CD14-positive monocyte (primary cell): ENCODE data around the gene TOR1B. TPM values are rescaled to one million over a fixed set of nuclear protein-coding genes. Genes with fewer than 3 reads are reported as not detected.

Source experiments
- DNase-seq, 3 donors: peaks; one replicate each; pipeline ENCODE4 v3.0.0-alpha.2; 2011 to 2022
- H2AFZ ChIP-seq: 2 replicates; pipeline ENCODE4 v1.6.0; 2012; ENCODE audit warnings: mild to moderate bottlenecking, low read depth, low read length, inconsistent platforms; ENCODE audit not compliant: insufficient read depth, poor library complexity, severe bottlenecking
- H3K27ac ChIP-seq, 2 donors: 1 replicate in 1 of 2; 2 replicates in 1 of 2; pipeline ENCODE4 v1.5.1; 2012 to 2013; ENCODE audit warnings: low read length in 2 of 2, control low read depth in 1 of 2, inconsistent platforms in 1 of 2, low read depth in 1 of 2, mild to moderate bottlenecking in 1 of 2
- H3K27me3 ChIP-seq, 2 donors: one replicate each; pipeline versions ENCODE4 v1.6.0 to v1.6.1; 2011 to 2013; ENCODE audit warnings: low read length in 2 of 2; ENCODE audit not compliant: control insufficient read depth in 2 of 2, insufficient read depth in 2 of 2
- H3K36me3 ChIP-seq, 2 donors: replicated peaks in 1 of 2; 1 replicate in 1 of 2; 2 replicates in 1 of 2; pipeline versions ENCODE4 v1.5.1 to v1.6.1; 2012 to 2013; ENCODE audit warnings: low read length in 2 of 2, control low read depth in 1 of 2, inconsistent platforms in 1 of 2, mild to moderate bottlenecking in 1 of 2; ENCODE audit not compliant: insufficient read depth in 2 of 2, control insufficient read depth in 1 of 2
- H3K4me1 ChIP-seq, 2 donors: 1 replicate in 1 of 2; 2 replicates in 1 of 2; pipeline versions ENCODE4 v1.5.1 to v1.6.1; 2012 to 2013; ENCODE audit warnings: low read length in 2 of 2, control low read depth in 1 of 2, inconsistent platforms in 1 of 2, mild to moderate bottlenecking in 1 of 2, moderate library complexity in 1 of 2; ENCODE audit not compliant: insufficient read depth in 2 of 2, control insufficient read depth in 1 of 2
- H3K4me2 ChIP-seq: replicated peaks from 2 replicates; pipeline ENCODE3; 2012; ENCODE audit warnings: low read length, moderate library complexity, mild to moderate bottlenecking; ENCODE audit not compliant: poor library complexity, severe bottlenecking; ENCODE audit errors: extremely low read depth
- H3K4me3 ChIP-seq, 3 experiments: fragments of 200-600 bp in 1 of 3; sonication (generic) in 1 of 3; replicated peaks in 1 of 3; 1 replicate in 2 of 3; 2 replicates in 1 of 3; pipeline ENCODE4 v1.5.1; 2011 to 2013; ENCODE audit warnings: low read length in 3 of 3, mild to moderate bottlenecking in 3 of 3, control low read depth in 2 of 3, low read depth in 2 of 3, inconsistent platforms in 1 of 3, moderate library complexity in 1 of 3
- H3K79me2 ChIP-seq: 2 replicates; pipeline ENCODE4 v1.6.0; 2012; ENCODE audit warnings: mild to moderate bottlenecking, control low read depth, inconsistent platforms, low read length, moderate library complexity; ENCODE audit not compliant: insufficient read depth
- H3K9ac ChIP-seq: 2 replicates; pipeline ENCODE4 v1.6.0; 2017; ENCODE audit warnings: low read length, mild to moderate bottlenecking; ENCODE audit not compliant: insufficient read depth, poor library complexity, severe bottlenecking
- H3K9me3 ChIP-seq, 2 donors: replicated peaks in 1 of 2; 1 replicate in 1 of 2; 2 replicates in 1 of 2; pipeline versions ENCODE4 v1.5.1 to v1.6.1; 2012 to 2013; ENCODE audit warnings: low read length in 2 of 2, control low read depth in 1 of 2; ENCODE audit not compliant: control insufficient read depth in 1 of 2, insufficient read depth in 1 of 2
- H4K20me1 ChIP-seq: 2 replicates; pipeline ENCODE4 v1.6.0; 2012; ENCODE audit warnings: mild to moderate bottlenecking, low read length, control low read depth, moderate library complexity; ENCODE audit not compliant: insufficient read depth
- H3K27ac Mint-ChIP-seq, 7 donors: one replicate each; pipeline ENCODE4 v1.8.0; 2020; ENCODE audit warnings: mild to moderate bottlenecking in 7 of 7, mixed read lengths in 7 of 7, moderate library complexity in 6 of 7, inconsistent platforms in 2 of 7
- H3K27me3 Mint-ChIP-seq, 3 donors: one replicate each; pipeline ENCODE4 v1.8.0; 2021 to 2022; ENCODE audit warnings: low read depth in 3 of 3, mild to moderate bottlenecking in 3 of 3, mixed read lengths in 3 of 3, moderate library complexity in 3 of 3, inconsistent platforms in 1 of 3
- H3K36me3 Mint-ChIP-seq, 2 donors: one replicate each; pipeline ENCODE4 v1.8.0; 2020; ENCODE audit warnings: mixed read lengths in 2 of 2, inconsistent platforms in 1 of 2, mild to moderate bottlenecking in 1 of 2
- H3K4me1 Mint-ChIP-seq: one replicate; pipeline ENCODE4 v1.8.0; 2020; ENCODE audit warnings: mild to moderate bottlenecking, mixed read lengths
- H3K4me3 Mint-ChIP-seq, 2 donors: one replicate each; pipeline ENCODE4 v1.8.0; 2020; ENCODE audit warnings: mild to moderate bottlenecking in 2 of 2, mixed read lengths in 2 of 2, moderate library complexity in 1 of 2
- H3K9me3 Mint-ChIP-seq, 7 donors: one replicate each; pipeline ENCODE4 v1.8.0; 2020 to 2022; ENCODE audit warnings: mixed read lengths in 7 of 7, mild to moderate bottlenecking in 6 of 7, moderate library complexity in 6 of 7, inconsistent platforms in 2 of 7
- CTCF ChIP-seq: fragments of 200-600 bp; IDR thresholded peaks from one replicate; pipeline ENCODE4 v1.8.0; 2022; ENCODE audit warnings: antibody characterized with exemption, mild to moderate bottlenecking
- WGBS: methylation state at CpG from one replicate; pipeline ENCODE4 v1.1.5; 2013; ENCODE audit warnings: missing lambda C conversion rate; ENCODE audit not compliant: insufficient coverage; 5-methylcytosine and 5-hydroxymethylcytosine counted together
- intact Hi-C, 2 donors: fragments of 100-400 bp; cut with micrococcal nuclease; formaldehyde crosslinking; loops; one replicate each; pipeline versions ENCODE4 v1.15.0 to v1.15.1; 2023
- polyA plus RNA-seq, 3 donors: library from polyadenylated mRNA; depleted of rRNA in 1 of 3; unstranded in 2 of 3; stranded (reverse) in 1 of 3; fragments of 300-500 nt in 2 of 3; fragments of >200 nt in 1 of 3; fragmentation: Illumina TruSeq in 2 of 3; gene quantifications; 1 replicate in 2 of 3; 2 replicates in 1 of 3; pipeline ENCODE4 v1.2.3, GENCODE V29; 2012 to 2021

Gene TOR1B
- polyA plus RNA-seq, 3 donors: 15.8 to 22.5 (median 18.0) TPM

- H3K4me2 ChIP-seq: no peak overlapping the region
- no peak for DNase-seq
- peaks cover 69 to 82% of the 10 kb centered on the region in 2 donors for H3K36me3 Mint-ChIP-seq
- H3K36me3 ChIP-seq: peaks cover 47 to 79% of the 10 kb centered on the region in 2 donors
- no peaks in the 10 kb centered on the region for H3K27me3 ChIP-seq
- H3K4me1 Mint-ChIP-seq: peaks cover 5% of the 10 kb centered on the region
- H4K20me1 ChIP-seq: no peaks in the 10 kb centered on the region
- no peaks in the 10 kb centered on the region for H3K9me3 ChIP-seq
- TF ChIP-seq CTCF: no peak
- H3K79me2 ChIP-seq: no peaks in the 10 kb centered on the region
- intact Hi-C loops: no loop called here
- 89% methylated on average over 11 of the region's 11 CpGs for WGBS
- H2AFZ ChIP-seq: no peak overlapping the region
- no peak overlapping the region for H3K27ac ChIP-seq
- no peak overlapping the region for H3K9ac ChIP-seq
- H3K4me3 ChIP-seq: no peak overlapping the region
- H3K27ac Mint-ChIP-seq: no peak overlapping the region
- peaks cover 0 to 4% (median 0%) of the 10 kb centered on the region in 3 donors for H3K27me3 Mint-ChIP-seq
- peaks cover 3 to 4% of the 10 kb centered on the region in 2 donors for H3K4me1 ChIP-seq
- no peak overlapping the region for H3K4me3 Mint-ChIP-seq
- H3K9me3 Mint-ChIP-seq: peaks cover 0 to 2% (median 0%) of the 10 kb centered on the region in 7 donors
Measured at GRCh38 chr9:129858167-129858962, 55.4 kb downstream of the TOR1B start.

Other genes with a start within 250 kb of the TOR1B start
- gene C9orf50, start 182.1 kb upstream of the TOR1B start, polyA plus RNA-seq: not detected
- gene NTMT1, start 177.0 kb upstream of the TOR1B start, polyA plus RNA-seq: 10 to 100 TPM; 16.0 to 43.9 (median 28.2) TPM
- 10 to 100 TPM in 2 of 3 donors, 1 to 10 TPM in 1; 8.1 to 21.1 (median 10.1) TPM for gene ASB6, start 161.0 kb upstream of the TOR1B start, polyA plus RNA-seq
- not detected for gene PRRX2, start 137.5 kb upstream of the TOR1B start, polyA plus RNA-seq
- gene PTGES, start 50.1 kb upstream of the TOR1B start, polyA plus RNA-seq: 1 to 10 TPM in 1 of 3 donors, under 1 TPM in 2; 0.29 to 1.8 (median 0.84) TPM
- gene TOR1A, start 21.0 kb downstream of the TOR1B start, polyA plus RNA-seq: 10 to 100 TPM; 41.2 to 95.3 (median 89.6) TPM
- 10 to 100 TPM; 53.3 to 82.4 (median 65.5) TPM for gene C9orf78, start 32.1 kb downstream of the TOR1B start, polyA plus RNA-seq
- gene USP20, start 32.3 kb downstream of the TOR1B start, polyA plus RNA-seq: 10 to 100 TPM in 1 of 3 donors, 1 to 10 TPM in 2; 2.7 to 30.0 (median 5.2) TPM
- gene FNBP1, start 240.0 kb downstream of the TOR1B start, polyA plus RNA-seq: 10 to 100 TPM; 37.6 to 60.7 (median 51.4) TPM